Liver (tissue), 9 donors: ENCODE data around the gene KRTAP2-3. TPM values are rescaled to one million over a fixed set of nuclear protein-coding genes. Genes with fewer than 3 reads are reported as not detected.

Experiments used
- DNase-seq: peaks from one replicate; pipeline ENCODE4 v3.0.0-alpha.2; 2017; ENCODE audit warnings: low spot score
- H3K27ac ChIP-seq, 2 donors: one replicate each; pipeline ENCODE4 v1.7.0; 2013; ENCODE audit warnings: inconsistent platforms in 2 of 2, low read length in 2 of 2, control low read depth in 1 of 2, low read depth in 1 of 2, mild to moderate bottlenecking in 1 of 2
- H3K27me3 ChIP-seq, 4 donors: one replicate each; pipeline versions ENCODE4 v1.6.1 to v1.7.0; 2013; ENCODE audit warnings: low read length in 3 of 4, inconsistent platforms in 1 of 4, mild to moderate bottlenecking in 1 of 4, moderate library complexity in 1 of 4; ENCODE audit not compliant: control insufficient read depth in 4 of 4, insufficient read depth in 4 of 4
- H3K36me3 ChIP-seq, 4 donors: one replicate each; pipeline versions ENCODE4 v1.6.1 to v1.7.0; 2013; ENCODE audit warnings: low read length in 3 of 4, mild to moderate bottlenecking in 3 of 4, low read depth in 1 of 4, moderate library complexity in 1 of 4; ENCODE audit not compliant: control insufficient read depth in 4 of 4, insufficient read depth in 3 of 4
- H3K4me1 ChIP-seq, 4 donors: one replicate each; pipeline versions ENCODE4 v1.6.1 to v1.7.0; 2013; ENCODE audit warnings: low read length in 3 of 4, mild to moderate bottlenecking in 3 of 4, moderate library complexity in 1 of 4; ENCODE audit not compliant: control insufficient read depth in 4 of 4, insufficient read depth in 4 of 4
- H3K4me3 ChIP-seq, 3 donors: one replicate each; pipeline versions ENCODE4 v1.6.1 to v1.7.0; 2013; ENCODE audit warnings: low read length in 3 of 3, control low read depth in 1 of 3, low read depth in 1 of 3, mild to moderate bottlenecking in 1 of 3
- H3K9ac ChIP-seq, 2 donors: one replicate each; pipeline ENCODE4 v1.7.0; 2013; ENCODE audit warnings: low read length in 2 of 2, mild to moderate bottlenecking in 2 of 2, moderate library complexity in 2 of 2, control low read depth in 1 of 2, low read depth in 1 of 2
- H3K9me3 ChIP-seq, 4 donors: one replicate each; pipeline versions ENCODE4 v1.6.1 to v1.7.0; 2013; ENCODE audit warnings: low read length in 3 of 4; ENCODE audit not compliant: control insufficient read depth in 4 of 4
- CTCF ChIP-seq: fragments of 150-350 bp; IDR thresholded peaks from 2 replicates; pipeline ENCODE4 v1.5.1; 2017; ENCODE audit warnings: improper control_type of control experiment, low read depth, low read length; ENCODE audit not compliant: missing input control
- EGR1 ChIP-seq, 2 donors: IDR thresholded peaks; 2 replicates each; pipeline ENCODE4 v1.6.1; 2016 to 2018; ENCODE audit warnings: antibody characterized with exemption in 2 of 2, low read depth in 2 of 2
- GABPA ChIP-seq, 2 donors: IDR thresholded peaks in 1 of 2; conservative IDR thresholded peaks in 1 of 2; 2 replicates each; pipeline ENCODE4 v1.6.1; 2016; ENCODE audit warnings: antibody characterized with exemption in 2 of 2, mild to moderate bottlenecking in 1 of 2, moderate library complexity in 1 of 2
- HNF4A ChIP-seq, 2 donors: conservative IDR thresholded peaks; 2 replicates each; pipeline ENCODE4 v1.6.1; 2016; ENCODE audit warnings: antibody characterized with exemption in 2 of 2, mild to moderate bottlenecking in 2 of 2
- HNF4G ChIP-seq: IDR thresholded peaks from 2 replicates; pipeline ENCODE4 v1.6.1; 2016; ENCODE audit warnings: antibody characterized with exemption
- MAX ChIP-seq: IDR thresholded peaks from 2 replicates; pipeline ENCODE4 v1.6.1; 2016; ENCODE audit warnings: antibody characterized with exemption
- NR2F2 ChIP-seq: IDR thresholded peaks from 2 replicates; pipeline ENCODE4 v1.6.1; 2016; ENCODE audit warnings: antibody characterized with exemption
- RAD21 ChIP-seq, 2 donors: IDR thresholded peaks; 2 replicates each; pipeline ENCODE4 v1.6.1; 2016; ENCODE audit warnings: antibody characterized with exemption in 2 of 2, mild to moderate bottlenecking in 2 of 2
- REST ChIP-seq: IDR thresholded peaks from 2 replicates; pipeline ENCODE4 v1.6.1; 2016; ENCODE audit warnings: antibody characterized with exemption, mild to moderate bottlenecking
- TAF1 ChIP-seq: conservative IDR thresholded peaks from 2 replicates; pipeline ENCODE4 v1.6.1; 2016; ENCODE audit warnings: antibody characterized with exemption, mild to moderate bottlenecking
- YY1 ChIP-seq: IDR thresholded peaks from 2 replicates; pipeline ENCODE4 v1.6.1; 2016; ENCODE audit warnings: antibody characterized with exemption, mild to moderate bottlenecking
- WGBS: extraction: QIAGEN DNeasy Blood & Tissue Kit; methylation state at CpG from one replicate; pipeline ENCODE4 v1.1.7; 2013; 5-methylcytosine and 5-hydroxymethylcytosine counted together
- polyA plus RNA-seq, 2 donors: library from polyadenylated mRNA; stranded (reverse) in 1 of 2; unstranded in 1 of 2; fragments of 200-250 nt in 1 of 2; fragments of >200 nt in 1 of 2; fragmentation: Nextera tagmentation in 1 of 2; extraction: Ambion mirVana in 1 of 2; gene quantifications; one replicate each; pipeline versions ENCODE4 v1.2.1 to v1.2.3, GENCODE V29; 2013 to 2015
- total RNA-seq, 2 donors: library from RNA; depleted of rRNA; stranded (reverse); fragments of >200 nt; gene quantifications; one replicate each; pipeline ENCODE4 v1.2.3, GENCODE V29; 2014
- TF ChIP-seq, protein P1 (sequence below): IDR thresholded peaks from 2 replicates; pipeline ENCODE4 v1.6.1; 2016; ENCODE audit warnings: antibody characterized with exemption
- TF ChIP-seq, protein P2 (sequence below): IDR thresholded peaks from 2 replicates; pipeline ENCODE4 v1.6.1; 2016; ENCODE audit warnings: antibody characterized with exemption
- donor health status: healthy.
- donor health status: healthy.
- donor health status: healthy.
- donor health status: healthy.
- donor health status: healthy.

The KRTAP2-3 gene
- total and polyA plus RNA-seq, 4 donors, result not detected

DNA sequence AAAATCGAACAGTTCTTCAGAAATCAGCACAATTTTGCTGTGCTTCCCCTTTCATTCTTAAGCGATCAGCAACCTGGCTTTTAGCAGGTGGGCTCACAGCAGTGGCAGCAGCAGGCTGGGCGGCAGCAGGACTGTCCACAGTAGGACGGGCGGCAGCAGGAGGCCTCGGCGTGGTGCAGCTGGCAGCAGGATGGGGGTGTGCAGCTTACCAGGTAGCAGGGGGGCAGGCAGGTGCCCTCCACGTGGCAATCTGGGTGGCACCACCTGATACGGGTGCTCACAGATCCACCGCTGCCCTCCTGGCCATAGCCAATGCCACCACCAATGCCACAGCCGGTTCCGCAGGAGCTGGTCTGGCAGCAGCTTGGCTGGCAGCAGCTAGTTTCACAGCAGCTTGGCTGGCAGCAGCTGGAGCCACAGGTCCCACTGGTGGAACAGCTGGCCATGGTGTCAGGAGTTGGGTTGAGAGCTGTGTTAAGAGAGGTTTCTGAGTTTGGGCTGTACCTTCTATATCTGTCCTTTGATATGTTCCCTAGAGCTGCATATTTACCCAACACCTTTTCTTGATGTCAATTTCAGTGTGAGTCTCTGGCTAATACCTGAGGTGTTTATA, 30.2 kb downstream of the KRTAP2-3 start, which contains the start of gene KRTAP1-4:
Gene KRTAP1-4 (minus strand): TSS at position 563 of the 613 bp plus-strand sequence. CDS start 117 bp downstream, at position 446.
- WGBS, result 66% methylated on average over 12 of the region's 12 CpGs
- H3K4me3 ChIP-seq, result no peak within 1 kb of the TSS
- H3K9ac ChIP-seq, result no peak within 1 kb of the TSS
- no peaks in the 10 kb centered on the region for H3K4me1 ChIP-seq
- H3K9me3 ChIP-seq, result no peaks in the 10 kb centered on the region
- TF ChIP-seq RAD21 (IDR thresholded peaks at IDR 0.05), result no peak
- TF ChIP-seq EGR1 (IDR thresholded peaks at IDR 0.05; ENCODE audit: low read depth in 2 of 2), result no peak
- no peak for TF ChIP-seq GABPA (IDR thresholded peaks at IDR 0.05 in 1 of 2, conservative IDR thresholded peaks at IDR 0.05 in 1 of 2)
- TF ChIP-seq YY1, result no peak
- TF ChIP-seq CTCF, result no peak
- TF ChIP-seq NR2F2, result no peak
- TF ChIP-seq HNF4G, result no peak
- TF ChIP-seq REST, result no peak
- no peak for TF ChIP-seq HNF4A (conservative IDR thresholded peaks at IDR 0.05)
- H3K27ac ChIP-seq, result no peak within 1 kb of the TSS
- no peaks in the 10 kb centered on the region for H3K36me3 ChIP-seq
- no peak for DNase-seq
- H3K27me3 ChIP-seq, result peaks cover 0 to 3% (median 0%) of the 10 kb centered on the region in 4 donors

DNA sequence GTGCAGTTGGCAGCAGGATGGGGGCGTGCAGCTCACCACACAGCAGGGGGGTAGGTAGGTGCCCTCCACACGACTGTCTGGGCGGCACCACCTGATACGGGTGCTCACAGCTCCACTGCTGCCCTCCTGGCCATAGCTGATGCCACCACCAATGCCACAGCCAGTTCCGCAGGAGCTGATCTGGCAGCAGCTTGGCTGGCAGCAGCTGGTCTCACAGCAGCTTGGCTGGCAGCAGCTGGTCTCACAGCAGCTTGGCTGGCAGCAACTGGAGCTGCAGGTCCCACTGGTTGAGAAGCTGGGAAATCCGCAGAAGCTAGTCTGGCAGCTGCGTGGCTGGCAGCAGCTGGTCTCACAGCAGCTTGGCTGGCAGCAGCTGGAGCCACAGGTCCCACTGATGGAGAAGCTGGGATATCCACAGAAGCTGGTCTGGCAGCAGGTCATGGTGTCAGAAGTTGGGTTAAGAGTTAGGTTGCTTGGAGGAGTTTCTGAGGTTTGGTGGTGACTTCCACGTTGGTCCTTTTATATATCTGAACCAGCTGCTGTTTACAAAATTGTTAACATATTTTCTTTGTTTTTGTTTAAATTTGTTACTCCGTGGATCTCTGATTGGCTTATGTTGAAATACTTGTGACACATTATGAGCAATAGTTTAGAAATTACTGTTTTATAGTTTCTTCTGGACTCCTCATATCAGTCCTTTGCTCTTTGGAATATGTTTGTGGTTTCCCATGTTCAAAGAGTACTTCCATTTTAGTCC, 33.0 kb downstream of the KRTAP2-3 start, which contains the start of gene KRTAP1-5:
Gene KRTAP1-5 (minus strand): TSS at position 494 of the 757 bp plus-strand sequence. CDS start 53 bp downstream, at position 441.
- 72% methylated on average over 9 of the region's 9 CpGs for WGBS
- no peak for DNase-seq
- H3K27me3 ChIP-seq, result peaks cover 0 to 3% (median 0%) of the 10 kb centered on the region in 4 donors

More for the DNA sequence above, 33.0 kb downstream of the KRTAP2-3 start, which contains the start of gene KRTAP1-5:
- Histone ChIP-seq H3K27ac (no peak within 1 kb of the TSS), H3K36me3 (no peaks in the 10 kb centered on the region), H3K4me3 (no peak within 1 kb of the TSS), H3K9me3 (peaks cover 0 to 3% (median 0%) of the 10 kb centered on the region in 4 donors), H3K9ac (no peak within 1 kb of the TSS), H3K4me1 (no peaks in the 10 kb centered on the region)
- TF ChIP-seq TAF1 (no peak), NR2F2 (no peak), MAX (no peak), EGR1 (IDR thresholded peaks at IDR 0.05; ENCODE audit: low read depth in 2 of 2) (no peak), HNF4G (no peak), REST (no peak), CTCF (no peak)
- TF ChIP-seq, protein P1, sequence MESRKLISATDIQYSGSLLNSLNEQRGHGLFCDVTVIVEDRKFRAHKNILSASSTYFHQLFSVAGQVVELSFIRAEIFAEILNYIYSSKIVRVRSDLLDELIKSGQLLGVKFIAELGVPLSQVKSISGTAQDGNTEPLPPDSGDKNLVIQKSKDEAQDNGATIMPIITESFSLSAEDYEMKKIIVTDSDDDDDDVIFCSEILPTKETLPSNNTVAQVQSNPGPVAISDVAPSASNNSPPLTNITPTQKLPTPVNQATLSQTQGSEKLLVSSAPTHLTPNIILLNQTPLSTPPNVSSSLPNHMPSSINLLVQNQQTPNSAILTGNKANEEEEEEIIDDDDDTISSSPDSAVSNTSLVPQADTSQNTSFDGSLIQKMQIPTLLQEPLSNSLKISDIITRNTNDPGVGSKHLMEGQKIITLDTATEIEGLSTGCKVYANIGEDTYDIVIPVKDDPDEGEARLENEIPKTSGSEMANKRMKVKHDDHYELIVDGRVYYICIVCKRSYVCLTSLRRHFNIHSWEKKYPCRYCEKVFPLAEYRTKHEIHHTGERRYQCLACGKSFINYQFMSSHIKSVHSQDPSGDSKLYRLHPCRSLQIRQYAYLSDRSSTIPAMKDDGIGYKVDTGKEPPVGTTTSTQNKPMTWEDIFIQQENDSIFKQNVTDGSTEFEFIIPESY, result no peak
- TF ChIP-seq, protein P2, sequence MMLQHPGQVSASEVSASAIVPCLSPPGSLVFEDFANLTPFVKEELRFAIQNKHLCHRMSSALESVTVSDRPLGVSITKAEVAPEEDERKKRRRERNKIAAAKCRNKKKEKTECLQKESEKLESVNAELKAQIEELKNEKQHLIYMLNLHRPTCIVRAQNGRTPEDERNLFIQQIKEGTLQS, result no peak
